LoVo (cell line): ENCODE results near the gene TSEN2.
"Not testable (repeated sequence)": the region's sequence is repeated elsewhere in the genome, so short reads cannot be mapped to it uniquely, and the experiment has no call there.

Experiments
- DNase-seq: peaks from one replicate; pipeline ENCODE4 v3.0.0-alpha.2; 2016; ENCODE audit warnings: low spot score

TSEN2 gene

DNA sequence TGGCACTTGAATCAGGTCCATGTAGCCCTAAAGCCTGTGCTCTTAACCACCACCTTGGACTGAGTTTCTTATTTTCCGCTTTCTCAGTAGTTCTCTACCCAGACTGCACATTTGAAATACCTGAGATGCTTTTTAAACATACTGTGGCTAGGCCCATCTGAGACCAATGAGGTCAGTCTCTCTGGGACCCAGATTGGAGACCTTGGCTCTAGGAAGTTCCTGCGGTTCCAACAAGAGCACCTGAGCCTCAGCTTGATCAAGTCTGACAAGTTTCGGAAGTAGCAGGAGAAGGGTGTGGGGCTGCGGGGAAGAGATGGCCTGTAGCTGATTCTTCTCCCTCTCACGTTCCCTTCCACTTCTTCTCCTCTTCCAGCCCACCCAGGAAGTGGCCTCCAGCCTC is 11.5 kb upstream of the TSEN2 start:
- DNase-seq: no peak

DNA sequence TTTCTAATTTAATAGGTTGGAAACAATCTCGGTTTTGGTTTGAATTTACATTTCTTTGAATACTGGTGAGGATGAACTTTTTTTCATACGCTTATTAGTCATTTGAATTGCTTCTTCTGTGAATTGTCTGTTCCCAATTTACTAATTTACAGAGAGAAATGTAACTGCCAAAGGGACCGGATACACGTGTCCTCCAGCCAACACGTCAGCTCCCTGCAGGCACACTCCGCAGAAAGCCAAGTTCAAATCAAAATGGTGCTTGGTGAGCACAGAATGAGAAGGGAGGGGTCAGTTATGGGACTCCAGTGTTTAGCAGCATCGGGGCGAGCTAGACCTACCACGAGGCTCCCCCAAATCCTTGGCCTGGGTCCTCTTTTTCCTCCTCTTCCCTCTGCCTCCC is 10.8 kb upstream of the TSEN2 start:
- DNase-seq: no peak

DNA sequence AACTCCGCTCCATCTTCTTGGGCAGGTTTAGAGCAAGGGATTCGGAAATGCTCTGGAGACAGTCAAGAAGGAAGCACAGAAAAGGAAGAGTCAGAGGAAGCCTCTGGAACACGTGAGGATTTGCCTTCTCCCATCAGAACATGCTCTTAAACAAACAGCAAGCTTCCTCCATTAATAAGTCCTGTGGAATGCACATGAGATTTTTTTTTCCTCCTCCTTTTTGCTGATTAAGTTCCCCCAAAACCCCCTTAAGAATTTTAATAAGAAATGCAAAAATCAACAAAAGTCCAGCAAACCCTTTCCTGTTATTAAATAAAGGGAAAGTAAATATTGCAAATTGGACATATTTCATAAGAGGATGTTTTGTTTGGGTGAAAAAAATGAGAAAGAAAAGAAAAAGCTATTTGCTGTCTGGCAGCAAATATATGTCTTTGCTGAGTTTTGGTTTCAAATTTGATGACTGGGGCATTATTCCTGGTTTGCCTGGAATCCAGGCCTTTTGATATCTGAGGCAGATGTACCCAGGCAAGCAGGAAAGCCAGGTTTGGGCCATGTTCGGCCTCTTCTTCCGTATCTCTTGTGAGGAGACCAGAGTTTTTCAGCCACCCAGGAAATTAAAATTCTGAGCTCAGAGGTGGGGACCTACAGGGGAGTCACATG is 7.9 kb upstream of the TSEN2 start:
- DNase-seq: no peak

DNA sequence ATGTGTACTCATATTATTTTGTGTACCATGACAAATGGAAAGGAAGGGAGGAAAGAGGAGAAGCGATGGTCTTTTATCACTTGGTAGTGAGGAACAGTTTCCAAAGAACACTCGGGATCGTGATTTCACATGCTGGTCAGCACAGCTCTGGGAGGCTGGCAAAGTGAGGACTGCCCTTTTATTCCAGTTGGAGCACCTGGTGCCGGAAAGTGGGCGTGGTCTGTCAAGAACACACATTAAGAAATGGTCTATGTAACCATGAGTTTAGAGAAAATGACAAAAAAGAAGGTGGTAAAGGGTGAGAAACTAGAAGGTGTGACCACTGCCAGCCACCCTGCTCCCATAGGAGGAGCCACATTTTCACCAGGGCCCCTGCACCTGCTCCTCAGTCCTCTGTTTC is 7.0 kb upstream of the TSEN2 start:
- no peak for DNase-seq

DNA sequence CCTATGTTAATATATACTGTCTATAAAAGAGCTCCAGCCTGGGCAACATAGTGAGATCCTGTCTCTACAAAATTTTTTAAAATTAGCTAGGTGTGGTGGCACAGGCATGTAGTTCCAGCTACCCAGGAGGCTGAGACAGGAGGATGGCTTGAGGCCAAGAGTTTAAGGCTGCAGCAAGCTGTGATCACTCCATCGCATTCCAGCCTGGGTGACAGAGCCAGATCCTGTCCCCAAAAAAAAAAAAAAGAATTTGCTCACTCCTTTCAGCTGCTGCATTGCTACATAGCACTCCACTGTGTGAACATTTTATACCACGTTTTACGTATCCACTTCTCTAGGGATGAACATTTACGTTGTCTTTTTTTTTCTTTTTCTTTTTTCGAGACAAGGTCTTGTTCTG is 6.0 kb upstream of the TSEN2 start:
- no peak for DNase-seq

DNA sequence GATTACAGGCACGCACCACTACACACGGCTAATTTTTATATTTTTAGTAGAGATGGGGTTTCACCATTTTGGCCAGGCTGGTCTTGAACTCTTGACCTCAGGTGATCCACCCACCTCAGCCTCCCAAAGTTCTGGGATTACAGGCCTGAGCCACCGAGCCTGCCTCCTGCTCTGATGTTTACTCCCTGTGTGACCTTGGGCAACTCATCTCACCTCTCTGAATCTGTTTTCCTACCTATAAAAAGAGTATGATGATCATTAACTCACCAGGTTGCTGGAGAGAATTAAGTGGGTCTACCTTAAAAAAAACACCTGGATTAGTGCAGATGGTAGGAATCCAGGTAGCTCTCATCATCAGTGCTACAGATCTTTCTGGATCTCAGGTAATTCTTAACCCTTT is 5.1 kb upstream of the TSEN2 start:
- not testable (repeated sequence) for DNase-seq

DNA sequence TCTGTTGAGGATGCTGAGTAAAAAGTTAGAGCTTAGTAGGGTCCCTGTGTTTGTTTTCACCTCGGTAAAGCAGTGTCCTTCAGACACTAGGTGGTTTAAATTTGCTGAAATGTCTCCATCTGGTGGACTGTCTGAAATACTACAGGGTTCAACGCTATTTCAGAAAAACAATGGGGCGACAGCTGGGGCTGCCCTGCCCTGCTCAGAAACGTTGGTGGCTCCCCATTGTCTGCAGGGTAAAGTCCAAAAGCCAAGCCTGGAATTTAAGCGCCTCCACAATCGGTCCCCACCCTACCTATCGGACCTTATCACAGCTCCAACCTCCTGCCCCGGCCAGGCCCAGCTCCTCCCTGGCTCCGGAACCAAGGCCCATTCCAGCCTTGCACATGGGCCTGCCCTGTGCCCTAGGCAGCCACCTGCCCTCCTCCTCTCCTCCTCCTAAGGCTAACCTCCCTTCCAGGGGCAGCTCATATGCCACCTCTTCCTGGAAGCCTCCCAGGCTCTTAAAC is 4.3 kb upstream of the TSEN2 start:
- DNase-seq: peak; percentile 84

DNA sequence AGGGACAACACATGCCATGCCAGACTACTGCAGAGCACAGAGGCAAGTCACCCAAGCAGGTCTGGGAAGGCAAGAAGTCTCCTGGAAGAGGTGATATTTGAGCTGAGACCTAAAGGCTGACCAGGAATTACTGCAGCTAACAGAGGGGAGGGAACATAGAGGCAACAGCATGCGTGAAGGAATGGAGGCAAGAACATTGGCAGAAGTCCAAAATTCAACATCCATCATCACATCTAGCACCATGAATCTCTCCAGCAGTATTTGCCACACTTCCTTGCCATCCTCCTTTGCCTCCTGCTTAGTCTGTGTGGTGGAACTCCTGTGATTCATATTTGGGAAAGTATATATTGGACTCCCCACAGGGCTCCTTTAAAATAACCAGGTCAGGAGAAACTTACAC is 870 bp upstream of the TSEN2 start:
- peak; percentile 31 for DNase-seq

DNA sequence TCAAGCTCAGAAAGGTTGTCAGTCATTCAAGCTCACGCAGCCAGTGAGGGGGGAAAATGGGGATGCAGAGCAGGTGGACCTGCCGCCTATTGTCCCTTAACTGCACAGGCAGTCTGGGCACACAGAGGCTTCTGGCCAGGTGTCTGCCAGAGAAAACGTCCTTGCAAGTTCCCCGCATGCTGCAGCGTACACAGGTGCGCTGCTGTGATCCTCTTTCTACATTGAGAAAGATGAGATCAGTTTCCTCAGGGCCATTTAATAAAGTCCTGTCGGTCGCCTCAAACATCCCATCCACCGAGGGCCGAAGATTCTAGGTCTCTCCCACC is 445 bp upstream of the TSEN2 start:
- DNase-seq: no peak

DNA sequence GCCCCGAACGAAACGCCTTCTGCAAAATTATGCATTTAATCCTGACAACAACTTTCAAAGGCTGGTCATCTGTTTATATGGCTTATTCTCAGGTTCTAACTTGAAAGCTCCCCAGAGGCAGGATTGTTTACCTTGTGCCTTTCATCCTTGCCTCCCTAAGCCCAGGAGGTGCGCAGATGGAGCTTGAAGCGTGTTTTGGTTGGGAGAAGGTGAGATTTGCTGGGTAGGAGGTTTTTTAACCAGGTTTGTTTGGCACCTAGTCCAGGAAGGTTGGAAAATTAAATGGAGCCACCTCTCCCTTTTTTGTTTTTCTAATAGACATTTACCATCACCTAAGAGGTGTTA is 675 bp downstream of the TSEN2 start:
- DNase-seq: no peak

DNA sequence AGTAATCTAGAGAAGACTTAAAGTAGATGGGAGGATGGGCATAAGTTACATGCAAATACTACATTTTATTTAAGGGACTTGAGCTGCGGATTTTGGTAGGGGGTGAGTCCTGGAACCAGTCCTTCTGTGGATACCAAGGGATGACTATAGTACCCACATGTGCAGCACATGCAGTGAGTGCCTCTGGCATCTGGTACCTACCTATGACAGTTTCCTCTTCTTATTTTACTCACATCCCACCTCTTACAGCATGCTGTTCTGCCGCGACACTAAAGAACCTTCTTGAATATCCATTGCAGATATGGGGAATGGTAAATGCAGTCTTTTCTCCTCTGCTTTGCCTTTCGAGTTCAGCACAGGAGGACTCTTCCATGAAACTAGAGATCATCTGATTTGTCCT is 1.7 kb downstream of the TSEN2 start:
- no peak for DNase-seq

DNA sequence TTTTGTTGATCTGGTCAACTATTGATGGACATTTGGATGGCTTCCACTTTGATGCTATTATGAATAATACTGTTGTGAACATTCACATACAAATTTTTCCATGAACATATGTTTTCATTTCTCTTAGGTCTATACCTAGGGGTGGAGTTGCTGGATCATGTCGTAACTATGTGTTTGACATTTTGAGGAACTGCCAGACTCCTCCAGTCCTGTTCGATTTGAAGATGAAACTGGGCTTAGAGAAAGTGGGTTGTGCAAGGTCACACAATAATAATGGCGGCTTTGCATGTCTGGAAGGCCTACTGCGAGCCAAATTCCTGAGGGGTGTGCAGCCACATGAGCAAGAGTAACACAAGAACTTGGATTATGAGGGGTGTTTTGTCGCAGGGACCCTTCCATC is 2.6 kb downstream of the TSEN2 start:
- DNase-seq: no peak

DNA sequence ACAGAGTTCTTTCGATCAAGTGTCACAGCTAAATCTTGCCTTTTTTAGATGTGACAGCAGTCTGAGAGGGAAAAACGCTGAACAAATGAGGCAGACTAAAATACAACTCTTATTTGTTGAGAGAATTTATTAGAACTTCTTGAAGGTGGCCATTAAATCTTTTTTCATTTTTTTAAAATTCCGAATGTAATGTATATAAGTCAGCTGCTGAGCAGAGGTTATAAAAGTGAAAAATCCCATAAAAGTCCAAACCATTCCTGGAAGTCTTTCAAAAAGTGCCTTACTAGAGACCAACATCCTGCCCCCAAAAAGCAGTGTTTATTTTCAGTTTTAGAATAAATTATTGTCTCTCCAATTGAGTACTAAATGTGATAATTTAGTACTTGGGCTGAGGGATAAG is 3.1 kb downstream of the TSEN2 start:
- no peak for DNase-seq

DNA sequence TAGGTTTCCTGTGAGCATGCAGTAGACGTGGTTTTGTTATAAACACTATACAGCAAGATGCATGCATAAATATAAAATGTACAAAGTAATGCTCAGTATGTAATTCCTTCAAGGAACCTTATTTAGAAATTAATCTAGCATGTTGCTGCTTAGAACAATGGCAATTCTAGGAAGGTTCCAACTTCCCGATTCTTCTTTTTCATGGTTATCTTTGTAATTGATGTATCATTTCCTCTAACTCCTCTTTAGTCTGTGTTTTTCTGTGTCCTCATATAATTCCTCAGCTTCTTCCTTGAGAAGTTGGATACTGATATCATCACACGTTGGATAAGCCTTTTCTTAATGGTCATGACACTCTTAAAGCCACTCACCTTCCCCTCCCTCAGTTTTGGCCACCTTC is 3.5 kb downstream of the TSEN2 start:
- DNase-seq: no peak

DNA sequence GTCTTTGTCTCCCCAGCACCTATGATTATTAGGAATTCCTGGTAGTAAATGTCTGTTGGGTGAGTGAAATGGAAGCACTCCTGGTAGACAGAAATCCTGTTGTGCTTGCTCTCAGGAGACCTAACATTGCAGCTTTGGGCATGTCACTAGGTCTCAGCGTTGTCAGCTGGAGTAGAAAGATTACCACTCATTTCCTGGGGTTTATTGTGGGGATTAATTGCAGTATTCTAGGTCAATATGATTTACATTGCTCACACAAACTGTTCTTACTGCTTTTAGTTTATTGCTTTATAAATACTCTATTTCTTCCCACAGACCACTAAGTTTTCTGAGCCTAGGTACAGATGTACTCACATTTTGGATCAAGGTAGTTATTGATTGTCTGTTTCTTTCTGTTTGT is 5.1 kb downstream of the TSEN2 start:
- no peak for DNase-seq

DNA sequence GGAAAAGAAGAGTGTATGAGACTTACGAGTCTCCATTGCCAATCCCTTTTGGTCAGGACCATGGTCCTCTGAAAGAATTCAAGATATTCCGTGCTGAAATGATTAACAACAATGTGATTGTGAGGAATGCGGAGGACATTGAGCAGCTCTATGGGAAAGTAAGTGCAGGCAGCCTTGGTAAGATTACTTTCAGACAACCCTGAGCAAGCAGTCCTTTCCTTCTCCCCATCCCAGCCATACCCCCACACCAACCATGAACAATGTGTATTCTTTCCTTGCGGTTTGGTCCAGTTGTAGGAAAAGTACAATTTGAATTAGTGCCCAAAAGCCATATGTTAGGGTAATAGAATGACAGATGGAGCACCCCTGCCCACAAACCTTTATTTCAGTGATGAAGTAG is 5.6 kb downstream of the TSEN2 start:
- no peak for DNase-seq

DNA sequence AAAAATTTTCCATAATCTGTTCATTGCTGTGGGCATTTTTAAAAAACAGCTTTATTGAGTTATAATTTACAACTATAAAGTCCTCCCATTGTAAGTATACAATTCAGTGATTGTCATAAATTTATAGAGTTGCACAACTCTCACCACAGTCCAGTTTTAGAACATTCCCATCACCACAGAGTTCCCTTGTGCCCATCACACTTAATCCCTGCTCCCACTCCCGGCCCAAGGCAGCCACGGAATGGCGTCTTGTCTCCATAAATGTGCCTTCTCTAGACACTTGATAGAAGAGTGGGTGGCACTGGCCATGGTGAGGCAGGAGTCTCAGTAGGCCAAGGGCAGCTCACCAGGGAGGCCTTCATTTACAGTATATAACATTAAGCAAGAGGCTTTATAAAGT is 6.3 kb downstream of the TSEN2 start:
- no peak for DNase-seq

DNA sequence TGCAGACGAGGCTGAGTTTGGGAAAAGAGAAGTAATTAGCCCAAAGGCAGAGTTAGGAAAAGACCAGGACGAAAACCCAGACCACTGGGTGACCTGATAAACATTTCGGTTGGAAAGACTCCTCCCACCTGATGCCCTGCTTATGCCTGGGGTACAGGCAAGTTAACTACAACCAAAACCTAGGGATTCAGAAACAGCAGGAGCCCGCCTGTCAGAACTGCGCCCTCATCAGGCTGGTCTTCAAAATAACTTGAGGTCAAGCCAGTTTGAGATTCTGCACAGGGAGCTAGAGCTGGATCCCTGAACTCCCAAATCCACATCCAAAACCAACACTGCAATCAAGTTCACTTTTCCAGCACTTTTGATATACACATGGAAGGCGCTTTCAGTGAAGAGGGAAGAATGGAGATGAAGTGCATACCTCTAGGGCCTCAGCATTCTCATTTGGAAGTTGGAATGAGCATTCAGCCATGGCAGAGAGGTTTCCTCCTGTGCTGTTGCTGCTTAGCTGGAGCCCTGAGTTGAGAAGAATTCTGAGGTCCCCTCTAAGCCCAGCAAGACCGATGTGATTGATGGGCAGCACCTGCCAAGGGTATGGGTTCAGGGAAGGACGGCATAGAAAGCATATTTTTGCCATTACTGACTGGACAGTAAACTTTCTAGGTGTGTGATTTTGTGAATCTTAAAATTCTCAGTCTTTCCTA is 11.6 kb downstream of the TSEN2 start:
- no peak for DNase-seq

DNA sequence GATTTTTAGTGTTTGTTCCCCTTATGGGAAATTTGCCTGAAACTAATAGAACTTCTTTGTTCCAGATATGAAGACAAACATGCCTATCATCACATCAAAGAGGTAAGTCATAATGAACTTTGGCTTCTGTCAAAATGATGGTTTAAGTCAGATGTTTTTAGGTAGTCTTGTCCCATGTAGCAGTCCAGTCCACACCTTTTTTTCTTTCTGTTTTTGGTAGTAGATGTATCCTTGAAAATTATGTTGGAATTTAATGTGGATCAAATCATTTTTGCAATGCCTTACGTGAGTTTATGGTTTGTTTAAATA is 12.1 kb downstream of the TSEN2 start:
- no peak for DNase-seq

DNA sequence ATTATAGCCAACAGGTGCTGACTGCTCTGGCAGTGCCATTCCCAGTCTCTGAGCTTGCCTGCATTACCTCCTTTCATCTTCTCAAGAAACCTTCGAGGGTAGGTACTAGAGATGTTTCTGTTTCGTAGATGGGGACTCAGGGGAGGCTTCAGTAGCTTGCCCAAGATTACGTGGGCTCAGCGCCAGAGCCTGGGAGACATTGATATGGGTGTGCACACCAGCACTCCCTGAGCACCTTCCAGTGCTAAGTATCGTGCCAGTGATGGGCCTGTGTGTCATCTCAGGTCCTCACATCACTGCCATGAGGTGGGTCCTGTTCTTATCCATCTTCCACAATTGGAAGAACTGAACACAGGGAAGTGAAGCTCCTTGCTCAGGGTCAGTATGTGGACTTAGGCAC is 15.2 kb downstream of the TSEN2 start:
- no peak for DNase-seq

DNA sequence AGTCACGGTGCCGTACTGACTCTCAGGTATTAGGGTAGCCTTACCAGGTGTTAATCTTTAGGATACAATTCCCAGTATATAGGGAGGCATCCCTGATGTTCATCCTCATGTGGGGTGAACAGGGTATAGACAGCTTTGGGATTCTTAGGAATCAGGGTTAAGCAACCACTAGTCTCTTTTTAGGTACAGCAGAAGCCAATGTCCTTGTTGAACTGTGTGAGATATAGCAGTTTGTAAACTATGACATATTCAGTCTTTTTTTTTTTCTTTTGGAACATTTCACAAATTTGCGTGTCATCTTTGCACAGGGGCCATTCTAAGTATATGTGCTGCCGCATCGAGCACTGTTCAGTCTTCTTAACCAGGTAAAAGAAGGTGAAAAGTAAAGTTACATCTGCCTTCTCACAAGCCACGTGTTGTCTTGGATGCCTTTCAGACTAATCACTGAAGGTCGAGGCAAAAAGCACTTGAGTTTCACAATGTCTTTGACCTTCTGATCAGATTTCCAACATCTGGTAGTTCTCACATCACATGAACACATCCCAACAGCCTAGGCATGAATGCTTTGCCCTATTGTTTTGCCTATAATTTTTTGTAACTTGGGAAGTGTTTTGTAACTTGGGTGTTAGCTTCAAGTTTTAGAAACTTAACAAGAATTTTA is 17.2 kb downstream of the TSEN2 start:
- no peak for DNase-seq

DNA sequence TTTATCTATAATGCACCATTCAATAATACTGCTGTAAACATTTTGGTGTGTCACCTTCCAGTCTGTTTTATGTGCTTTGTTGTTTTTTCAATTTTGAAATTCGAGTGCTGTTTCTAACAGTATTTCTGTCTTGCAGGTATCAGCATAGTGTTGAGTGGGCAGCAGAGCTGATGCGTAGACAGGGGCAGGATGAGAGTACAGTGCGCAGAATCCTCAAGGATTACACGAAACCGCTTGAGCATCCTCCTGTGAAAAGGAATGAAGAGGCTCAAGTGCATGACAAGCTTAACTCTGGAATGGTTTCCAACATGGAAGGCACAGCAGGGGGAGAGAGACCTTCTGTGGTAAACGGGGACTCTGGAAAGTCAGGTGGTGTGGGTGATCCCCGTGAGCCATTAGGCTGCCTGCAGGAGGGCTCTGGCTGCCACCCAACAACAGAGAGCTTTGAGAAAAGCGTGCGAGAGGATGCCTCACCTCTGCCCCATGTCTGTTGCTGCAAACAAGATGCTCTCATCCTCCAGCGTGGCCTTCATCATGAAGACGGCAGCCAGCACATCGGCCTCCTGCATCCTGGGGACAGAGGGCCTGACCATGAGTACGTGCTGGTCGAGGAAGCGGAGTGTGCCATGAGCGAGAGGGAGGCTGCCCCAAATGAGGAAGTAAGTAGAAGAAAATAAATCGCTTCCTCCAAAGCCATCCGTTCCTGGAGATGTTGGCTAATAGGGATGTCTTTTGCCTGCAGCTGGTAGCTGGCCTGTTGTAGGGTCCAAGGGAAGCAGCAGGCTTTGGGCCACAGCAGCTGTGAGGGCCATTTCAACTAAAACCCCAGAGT is 19.1 kb downstream of the TSEN2 start:
- no peak for DNase-seq

DNA sequence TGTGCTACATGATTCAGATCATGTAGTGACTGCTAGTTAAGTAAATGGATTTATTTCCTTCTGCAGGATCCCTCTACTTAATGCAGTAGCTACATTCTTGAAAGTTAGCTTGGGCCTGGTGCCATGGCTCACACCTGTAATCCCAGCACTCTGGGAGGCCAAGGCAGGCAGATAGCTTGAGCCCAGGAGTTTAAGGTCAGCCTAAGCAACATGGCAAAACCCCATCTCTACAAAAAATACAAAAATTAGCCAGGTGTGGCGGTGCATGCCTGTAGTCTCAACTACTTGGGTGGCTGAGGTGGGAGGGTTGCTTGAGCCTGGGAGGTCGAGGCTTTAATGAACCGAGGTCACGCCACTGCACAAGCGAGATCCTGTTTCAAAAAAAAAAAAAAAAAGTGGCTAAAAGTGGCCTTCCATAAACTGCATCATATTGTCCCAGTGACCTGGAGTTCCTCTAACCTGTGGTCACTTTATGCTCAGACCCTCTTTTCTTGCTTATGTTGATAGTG is 22.0 kb downstream of the TSEN2 start:
- DNase-seq: no peak
